Effector CD4-positive, alpha-beta T cell (primary cell): ENCODE data around the gene MGAT1.
"Not testable (repeated sequence)": the region's sequence is repeated elsewhere in the genome, so short reads cannot be mapped to it uniquely, and the experiment has no call there.

Source experiments
- DNase-seq: peaks from one replicate; pipeline ENCODE4 v3.0.0-alpha.2; 2020

The MGAT1 gene

GRCh38 chr5:180803181-180804128, 849 bp upstream of the MGAT1 start:
- peak; percentile 72 for DNase-seq

- no peak for DNase-seq
Observed at GRCh38 chr5:180801596-180802324, 846 bp downstream of the MGAT1 start.

GRCh38 chr5:180799902-180800801, 2.5 kb downstream of the MGAT1 start:
- DNase-seq, result no peak

GRCh38 chr5:180799194-180799593, 3.4 kb downstream of the MGAT1 start:
- no peak for DNase-seq

- no peak for DNase-seq
Observed at GRCh38 chr5:180798193-180798592, 4.4 kb downstream of the MGAT1 start.

- DNase-seq, result no peak
Observed at GRCh38 chr5:180797256-180798192, 5.1 kb downstream of the MGAT1 start.

GRCh38 chr5:180795771-180796313, 6.8 kb downstream of the MGAT1 start:
- no peak for DNase-seq

GRCh38 chr5:180792965-180793287, 9.7 kb downstream of the MGAT1 start:
- DNase-seq, result no peak

GRCh38 chr5:180792287-180792964, 10.2 kb downstream of the MGAT1 start:
- DNase-seq, result no peak

- DNase-seq, result no peak
Observed at GRCh38 chr5:180791611-180792213, 10.9 kb downstream of the MGAT1 start.

GRCh38 chr5:180790524-180790923, 12.1 kb downstream of the MGAT1 start:
- no peak for DNase-seq

- DNase-seq, result no peak
Observed at GRCh38 chr5:180790020-180790419, 12.6 kb downstream of the MGAT1 start.

- not testable (repeated sequence) for DNase-seq
Observed at GRCh38 chr5:180788651-180789410, 13.8 kb downstream of the MGAT1 start.

- DNase-seq, result no peak
Observed at GRCh38 chr5:180787711-180788431, 14.7 kb downstream of the MGAT1 start.

- no peak for DNase-seq
Observed at GRCh38 chr5:180786531-180787398, 15.8 kb downstream of the MGAT1 start.

GRCh38 chr5:180785794-180786221, 16.8 kb downstream of the MGAT1 start:
- no peak for DNase-seq

GRCh38 chr5:180785121-180785781, 17.4 kb downstream of the MGAT1 start:
- DNase-seq, result no peak
